ENCODE measurements around the gene KLK3. TPM values are rescaled to one million over a fixed set of nuclear protein-coding genes. Genes with fewer than 3 reads are reported as not detected.
"Not testable (repeated sequence)": the region's sequence is repeated elsewhere in the genome, so short reads cannot be mapped to it uniquely, and the experiment has no call there.

KLK3 gene
- total RNA-seq, 1 donor from 2014 or later: not detected

GRCh38 chr19:50859849-50860248, 5.1 kb downstream of the KLK3 start:
- ATAC-seq (no peak), DNase-seq (ENCODE audit: low spot score) (no peak)

- ATAC-seq (no peak), DNase-seq (ENCODE audit: low spot score) (no peak)
Measured at GRCh38 chr19:50861010-50861409, 6.3 kb downstream of the KLK3 start.

GRCh38 chr19:50861496-50862286, 7.0 kb downstream of the KLK3 start:
- ATAC-seq: no peak
- no peak for DNase-seq (ENCODE audit: low spot score)

GRCh38 chr19:50869479-50869878, 14.8 kb downstream of the KLK3 start:
- no peak for ATAC-seq

GRCh38 chr19:50870417-50871089, 15.8 kb downstream of the KLK3 start:
- DNase-seq (ENCODE audit: low spot score) (no peak), ATAC-seq (no peak)

More at GRCh38 chr19:50869479-50869878, 14.8 kb downstream of the KLK3 start:
- DNase-seq (ENCODE audit: low spot score): no peak

- DNase-seq (ENCODE audit: low spot score) (no peak), ATAC-seq (no peak)
Measured at GRCh38 chr19:50873056-50873455, 18.3 kb downstream of the KLK3 start, which contains the start of gene KLK2. Gene KLK2, plus strand, starts transcription at chr19:50873439. Its CDS starts 35 bp downstream, at chr19:50873474.

- DNase-seq (ENCODE audit: low spot score) (no peak), ATAC-seq (no peak)
Measured at GRCh38 chr19:50874211-50874610, 19.5 kb downstream of the KLK3 start.

- ATAC-seq (no peak), DNase-seq (ENCODE audit: low spot score) (no peak)
Measured at GRCh38 chr19:50875795-50876422, 21.2 kb downstream of the KLK3 start.

GRCh38 chr19:50876456-50876855, 21.7 kb downstream of the KLK3 start:
- DNase-seq (ENCODE audit: low spot score): no peak
- no peak for ATAC-seq

GRCh38 chr19:50877338-50877737, 22.6 kb downstream of the KLK3 start:
- ATAC-seq (no peak), DNase-seq (ENCODE audit: low spot score) (no peak)

GRCh38 chr19:50878851-50879250, 24.1 kb downstream of the KLK3 start:
- no peak for DNase-seq (ENCODE audit: low spot score)
- ATAC-seq: no peak

GRCh38 chr19:50880241-50880640, 25.5 kb downstream of the KLK3 start:
- DNase-seq (ENCODE audit: low spot score) (no peak), ATAC-seq (no peak)

- ATAC-seq (no peak), DNase-seq (ENCODE audit: low spot score) (no peak)
Measured at GRCh38 chr19:50882188-50882587, 27.5 kb downstream of the KLK3 start.

- DNase-seq (ENCODE audit: low spot score) (no peak), ATAC-seq (no peak)
Measured at GRCh38 chr19:50889638-50890037, 34.9 kb downstream of the KLK3 start.

GRCh38 chr19:50890422-50891252, 35.9 kb downstream of the KLK3 start:
- ATAC-seq: no peak

GRCh38 chr19:50891253-50891625, 36.5 kb downstream of the KLK3 start:
- DNase-seq (ENCODE audit: low spot score) (no peak), ATAC-seq (no peak)

More at GRCh38 chr19:50890422-50891252, 35.9 kb downstream of the KLK3 start:
- no peak for DNase-seq (ENCODE audit: low spot score)

- DNase-seq (ENCODE audit: low spot score) (no peak), ATAC-seq (no peak)
Measured at GRCh38 chr19:50893047-50893736, 38.5 kb downstream of the KLK3 start.

GRCh38 chr19:50894478-50895356, 40.0 kb downstream of the KLK3 start:
- ATAC-seq (no peak), DNase-seq (ENCODE audit: low spot score) (no peak)

GRCh38 chr19:50896089-50896590, 41.4 kb downstream of the KLK3 start:
- not testable (repeated sequence) for ATAC-seq

More at GRCh38 chr19:50896089-50896590, 41.4 kb downstream of the KLK3 start:
- DNase-seq (ENCODE audit: low spot score): not testable (repeated sequence)
